GM18505 (cell line): Measurements from ENCODE around the gene FADS3.

ENCODE experiments used
- ATAC-seq: cut with Tn5 transposase; IDR thresholded peaks from one replicate; pipeline ENCODE4 v1.9.1; 2021; ENCODE audit not compliant: unreplicated experiment
- POLR2A ChIP-seq: IDR thresholded peaks from 4 replicates; pipeline ENCODE4 v1.6.1; 2011; ENCODE audit warnings: borderline replicate concordance; ENCODE audit not compliant: insufficient read depth, insufficient read length; ENCODE audit errors: extremely low read depth

Gene FADS3

GRCh38 chr11:61855939-61856680 is 35.2 kb downstream of the FADS3 start:
- no peak for ATAC-seq
- TF ChIP-seq POLR2A: no peak

- TF ChIP-seq POLR2A: no peak
- no peak for ATAC-seq
Observed at GRCh38 chr11:61854966-61855714, 36.2 kb downstream of the FADS3 start.

- no peak for ATAC-seq
- peak; percentile 9 for TF ChIP-seq POLR2A
Observed at GRCh38 chr11:61854206-61854895, 37.0 kb downstream of the FADS3 start.

GRCh38 chr11:61853698-61854169 is 37.6 kb downstream of the FADS3 start:
- TF ChIP-seq POLR2A: no peak
- ATAC-seq: no peak

- no peak for TF ChIP-seq POLR2A
- no peak for ATAC-seq
Observed at GRCh38 chr11:61851900-61852295, 39.4 kb downstream of the FADS3 start.

GRCh38 chr11:61851113-61851899 is 40.0 kb downstream of the FADS3 start:
- no peak for ATAC-seq
- no peak for TF ChIP-seq POLR2A

- no peak for TF ChIP-seq POLR2A
- no peak for ATAC-seq
Observed at GRCh38 chr11:61850687-61851086, 40.7 kb downstream of the FADS3 start.

GRCh38 chr11:61848631-61849030 is 42.7 kb downstream of the FADS3 start:
- no peak for ATAC-seq
- no peak for TF ChIP-seq POLR2A

- no peak for TF ChIP-seq POLR2A
- no peak for ATAC-seq
Observed at GRCh38 chr11:61847914-61848581, 43.3 kb downstream of the FADS3 start.

GRCh38 chr11:61846362-61847020 is 44.9 kb downstream of the FADS3 start:
- ATAC-seq: no peak

GRCh38 chr11:61844909-61845565 is 46.3 kb downstream of the FADS3 start:
- no peak for TF ChIP-seq POLR2A
- no peak for ATAC-seq

More at GRCh38 chr11:61846362-61847020, 44.9 kb downstream of the FADS3 start:
- TF ChIP-seq POLR2A: peak; percentile 21
